Measurements from ENCODE around the gene ZNF740.

Gene ZNF740

GRCh38 chr12:53194973-53195372, 14.5 kb downstream of the ZNF740 start:
- TF ChIP-seq, protein P1, sequence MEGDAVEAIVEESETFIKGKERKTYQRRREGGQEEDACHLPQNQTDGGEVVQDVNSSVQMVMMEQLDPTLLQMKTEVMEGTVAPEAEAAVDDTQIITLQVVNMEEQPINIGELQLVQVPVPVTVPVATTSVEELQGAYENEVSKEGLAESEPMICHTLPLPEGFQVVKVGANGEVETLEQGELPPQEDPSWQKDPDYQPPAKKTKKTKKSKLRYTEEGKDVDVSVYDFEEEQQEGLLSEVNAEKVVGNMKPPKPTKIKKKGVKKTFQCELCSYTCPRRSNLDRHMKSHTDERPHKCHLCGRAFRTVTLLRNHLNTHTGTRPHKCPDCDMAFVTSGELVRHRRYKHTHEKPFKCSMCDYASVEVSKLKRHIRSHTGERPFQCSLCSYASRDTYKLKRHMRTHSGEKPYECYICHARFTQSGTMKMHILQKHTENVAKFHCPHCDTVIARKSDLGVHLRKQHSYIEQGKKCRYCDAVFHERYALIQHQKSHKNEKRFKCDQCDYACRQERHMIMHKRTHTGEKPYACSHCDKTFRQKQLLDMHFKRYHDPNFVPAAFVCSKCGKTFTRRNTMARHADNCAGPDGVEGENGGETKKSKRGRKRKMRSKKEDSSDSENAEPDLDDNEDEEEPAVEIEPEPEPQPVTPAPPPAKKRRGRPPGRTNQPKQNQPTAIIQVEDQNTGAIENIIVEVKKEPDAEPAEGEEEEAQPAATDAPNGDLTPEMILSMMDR (IDR thresholded peaks at IDR 0.05; ENCODE audit: insufficient read depth, low read length, missing control alignments), result no peak
- ChIA-PET POLR2A (no interaction called here), CTCF (interaction anchor here (0.6 to 5.5 kb wide), 12 partner anchors 9 to 141 kb away, joined by 3 to 80 read pairs (median 6); partner anchors contain the start of genes CSAD and ITGB7)
- no peak overlapping the region for H3K4me3 ChIP-seq (ENCODE audit: low read depth, low read length)
- DNase-seq (ENCODE audit: low read depth, low spot score), result no peak

- DNase-seq (ENCODE audit: low read depth, low spot score), result no peak
- POLR2A ChIA-PET, result no interaction called here
- H3K4me3 ChIP-seq (ENCODE audit: low read depth, low read length), result no peak overlapping the region
- CTCF ChIA-PET, result interaction anchor here (0.6 to 5.5 kb wide), 16 partner anchors 8 to 148 kb away, joined by 3 to 80 read pairs (median 5); partner anchors contain the start of genes CSAD and ITGB7
- TF ChIP-seq, protein P1 (IDR thresholded peaks at IDR 0.05; ENCODE audit: insufficient read depth, low read length, missing control alignments), result no peak
Measured at GRCh38 chr12:53195516-53196420, 15.2 kb downstream of the ZNF740 start.

- no peak for DNase-seq (ENCODE audit: low read depth, low spot score)
- ChIA-PET POLR2A (interaction anchor here (1.8 kb wide), 1 partner anchor 130 kb away, joined by 7 read pairs; no protein-coding TSS in a partner anchor), CTCF (interaction anchor here (0.7 to 5.7 kb wide), 16 partner anchors 8 to 158 kb away, joined by 3 to 94 read pairs (median 16); partner anchors contain the start of genes AAAS, CSAD, ITGB7 and SOAT2)
- TF ChIP-seq, protein P1 (IDR thresholded peaks at IDR 0.05; ENCODE audit: insufficient read depth, low read length, missing control alignments), result no peak
- no peak overlapping the region for H3K4me3 ChIP-seq (ENCODE audit: low read depth, low read length)
Measured at GRCh38 chr12:53196486-53196885, 16.0 kb downstream of the ZNF740 start.

DNA sequence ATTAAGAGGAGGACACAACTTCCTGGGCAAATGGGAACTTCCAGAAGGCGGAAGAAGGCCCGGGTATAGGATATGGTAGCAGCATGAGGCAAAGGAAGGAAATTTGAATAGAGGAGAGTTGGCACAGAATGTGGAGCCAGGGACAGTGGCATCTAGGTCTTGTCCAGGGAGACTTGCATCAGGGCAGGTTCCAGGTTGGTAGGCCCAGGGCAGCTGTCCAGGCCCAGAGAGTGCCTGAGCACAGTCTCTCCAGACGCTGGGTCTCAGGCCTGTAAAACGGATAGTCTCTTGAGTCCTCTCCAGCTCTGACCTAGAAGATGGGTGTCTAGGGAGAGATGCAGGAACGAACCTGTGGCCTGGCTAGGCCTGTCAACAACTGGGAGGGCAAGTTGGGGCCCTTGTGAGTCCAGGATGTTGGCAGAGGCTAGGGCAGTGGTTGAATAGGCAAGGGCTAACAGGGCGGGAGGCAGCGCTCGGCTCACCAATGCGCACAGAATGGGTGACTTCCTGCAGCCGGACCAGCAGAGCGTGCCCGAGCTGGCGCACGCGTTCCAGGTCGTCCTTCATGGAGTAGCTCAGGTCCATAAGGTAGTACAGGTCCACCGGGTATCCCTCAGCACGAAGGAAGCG, 16.6 kb downstream of the ZNF740 start:
- H3K4me3 ChIP-seq (ENCODE audit: low read depth, low read length), result no peak overlapping the region
- CTCF ChIA-PET, result interaction anchor here (0.8 to 24.6 kb wide), 24 partner anchors 8 to 159 kb away, joined by 3 to 659 read pairs (median 6); partner anchors contain the start of genes AAAS, CSAD, ESPL1 and ITGB7
- TF ChIP-seq, protein P1 (IDR thresholded peaks at IDR 0.05; ENCODE audit: insufficient read depth, low read length, missing control alignments), result no peak
- DNase-seq (ENCODE audit: low read depth, low spot score), result no peak
- POLR2A ChIA-PET, result interaction anchor here (0.6 to 1.8 kb wide), 4 partner anchors 10 to 133 kb away, joined by 3 to 7 read pairs (median 4); partner anchors contain the start of genes CSAD and ZNF740

- H3K4me3 ChIP-seq (ENCODE audit: low read depth, low read length), result no peak overlapping the region
Measured at GRCh38 chr12:53198486-53199110, 18.1 kb downstream of the ZNF740 start.

More at GRCh38 chr12:53198486-53199110, 18.1 kb downstream of the ZNF740 start:
- ChIA-PET POLR2A (interaction anchor here (0.6 kb wide), 1 partner anchor 979 kb away, joined by 3 read pairs; no protein-coding TSS in a partner anchor), CTCF (interaction anchor here (1.2 to 24.6 kb wide), 17 partner anchors 10 to 161 kb away, joined by 3 to 659 read pairs (median 10); partner anchors contain the start of genes AAAS, CSAD, ITGB7 and MYG1)
- no peak for DNase-seq (ENCODE audit: low read depth, low spot score)
- TF ChIP-seq, protein P1 (IDR thresholded peaks at IDR 0.05; ENCODE audit: insufficient read depth, low read length, missing control alignments), result no peak
